Hypothalamus (tissue), 51 donors: ENCODE results near the gene TMEM131L.
A peak's percentile ranks its signal among the peaks of the same experiment; 100 is the strongest.
"Not testable (repeated sequence)": the region's sequence is repeated elsewhere in the genome, so short reads cannot be mapped to it uniquely, and the experiment has no call there.

Source experiments
- DNase-seq, 51 donors: peaks; one replicate each; lab custom pipeline; 2025; lab: John Stamatoyannopoulos, UW

The TMEM131L gene

DNA sequence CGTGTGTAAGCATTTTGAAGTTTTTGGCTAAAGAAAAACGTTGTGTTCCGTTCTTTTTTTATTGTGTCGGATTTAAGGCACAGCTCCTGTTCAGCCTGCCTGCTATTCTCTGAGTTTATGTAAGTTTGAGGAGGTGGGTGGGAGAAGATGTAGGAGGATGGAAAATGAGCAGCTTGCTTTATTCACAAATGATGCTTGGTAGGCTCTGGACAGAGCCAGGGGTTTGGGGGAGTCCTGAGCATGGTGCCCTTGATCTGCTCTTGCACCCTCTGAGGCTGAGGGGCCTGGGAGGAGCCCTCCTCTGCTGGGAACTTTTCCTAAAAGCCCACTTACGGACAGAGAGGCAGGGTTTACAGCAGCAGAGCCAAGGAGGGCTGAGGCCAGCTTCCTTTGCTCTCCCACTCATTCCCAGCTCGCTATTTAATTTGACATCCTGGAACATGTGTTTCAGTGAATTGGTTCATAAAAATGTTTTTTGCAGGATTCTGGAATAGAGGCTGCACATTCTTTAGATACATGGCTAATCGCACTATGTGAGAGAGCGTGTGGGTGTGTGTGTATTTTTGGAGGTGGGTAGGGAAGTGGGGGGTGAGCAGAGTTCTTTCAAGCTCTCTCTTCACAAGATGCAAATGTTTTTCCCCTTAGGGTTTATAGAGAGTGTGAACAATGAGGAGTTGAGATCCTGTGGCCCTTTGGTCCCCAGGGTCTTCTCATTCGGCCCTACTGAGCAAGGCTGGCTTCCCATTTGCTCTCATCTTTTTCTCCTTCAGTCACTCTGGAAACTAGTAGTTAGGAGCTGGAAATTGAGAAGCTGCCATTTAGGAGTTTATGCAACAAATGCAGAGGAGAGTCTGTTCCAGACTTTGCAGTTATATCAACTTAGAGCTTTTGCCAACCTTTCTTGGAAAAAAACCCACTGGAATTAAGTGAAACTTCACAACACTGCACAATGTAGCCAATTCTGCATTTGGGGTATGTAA is 32.1 kb downstream of the TMEM131L start:
- peak in 3 of 51 donors; percentile 27 to 81 (median 53) for DNase-seq

GRCh38 chr4:153499005-153499404 is 32.8 kb downstream of the TMEM131L start:
- DNase-seq = no peak

GRCh38 chr4:153501578-153501977 is 35.4 kb downstream of the TMEM131L start:
- DNase-seq = no peak

- DNase-seq = no peak
Observed at GRCh38 chr4:153502584-153502983, 36.4 kb downstream of the TMEM131L start.

GRCh38 chr4:153506341-153507309 is 40.5 kb downstream of the TMEM131L start:
- no peak for DNase-seq

DNA sequence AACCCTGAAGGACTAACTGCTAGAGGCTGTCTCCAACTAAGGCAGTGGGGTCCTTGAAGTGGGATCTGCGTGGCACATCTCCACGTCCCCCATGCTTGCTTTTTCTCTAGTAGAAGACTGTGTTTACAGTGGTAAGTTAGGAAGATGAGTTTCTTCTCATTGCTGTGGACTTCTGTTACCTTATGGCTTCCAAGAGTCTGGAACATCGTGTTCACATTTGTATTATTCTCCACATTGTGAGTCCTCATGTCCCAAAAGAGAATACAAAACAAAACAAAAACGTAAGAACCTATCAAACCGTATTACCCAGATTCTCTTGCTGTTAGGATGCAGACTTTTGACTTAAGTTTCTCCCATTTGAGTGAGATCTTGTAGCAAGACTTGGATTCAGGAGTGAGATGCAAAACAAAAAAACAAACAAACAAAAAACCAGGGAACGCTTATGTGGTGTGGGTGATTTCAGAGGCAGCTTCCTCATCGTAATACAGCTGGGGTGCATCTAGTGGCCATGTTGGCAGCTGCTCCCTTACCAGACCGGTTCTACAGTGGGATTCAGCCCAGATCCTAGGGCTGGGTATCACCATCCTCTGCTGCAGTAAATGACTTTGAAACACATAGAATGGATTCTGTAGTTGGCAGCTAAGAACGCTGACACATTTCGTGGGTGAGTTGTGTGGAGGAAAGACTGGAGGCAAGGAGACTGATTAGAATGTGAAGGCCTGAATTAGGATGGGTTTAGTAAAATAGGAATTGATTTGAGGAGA is 41.3 kb downstream of the TMEM131L start:
- DNase-seq = no peak

- not testable (repeated sequence) for DNase-seq
Observed at GRCh38 chr4:153509212-153509611, 43.1 kb downstream of the TMEM131L start.

DNA sequence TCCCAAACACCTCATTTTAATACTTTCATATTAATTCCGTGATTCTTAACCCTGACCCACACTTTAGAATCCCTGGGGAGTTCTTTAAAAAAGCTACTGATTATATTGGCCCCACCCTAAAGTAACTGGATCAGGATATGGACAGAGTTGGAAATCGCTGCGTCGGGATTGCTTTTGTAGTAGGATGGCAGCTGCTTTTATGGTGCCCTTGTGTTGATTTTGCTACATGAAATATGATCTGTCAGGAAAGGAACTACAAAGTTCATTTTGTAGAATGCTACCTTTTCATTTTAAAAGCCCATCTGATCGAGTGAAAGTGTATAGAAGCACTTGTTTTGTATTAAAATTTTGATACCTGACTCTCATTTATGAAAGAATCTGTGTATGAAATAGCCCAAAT is 43.6 kb downstream of the TMEM131L start:
- DNase-seq = no peak

DNA sequence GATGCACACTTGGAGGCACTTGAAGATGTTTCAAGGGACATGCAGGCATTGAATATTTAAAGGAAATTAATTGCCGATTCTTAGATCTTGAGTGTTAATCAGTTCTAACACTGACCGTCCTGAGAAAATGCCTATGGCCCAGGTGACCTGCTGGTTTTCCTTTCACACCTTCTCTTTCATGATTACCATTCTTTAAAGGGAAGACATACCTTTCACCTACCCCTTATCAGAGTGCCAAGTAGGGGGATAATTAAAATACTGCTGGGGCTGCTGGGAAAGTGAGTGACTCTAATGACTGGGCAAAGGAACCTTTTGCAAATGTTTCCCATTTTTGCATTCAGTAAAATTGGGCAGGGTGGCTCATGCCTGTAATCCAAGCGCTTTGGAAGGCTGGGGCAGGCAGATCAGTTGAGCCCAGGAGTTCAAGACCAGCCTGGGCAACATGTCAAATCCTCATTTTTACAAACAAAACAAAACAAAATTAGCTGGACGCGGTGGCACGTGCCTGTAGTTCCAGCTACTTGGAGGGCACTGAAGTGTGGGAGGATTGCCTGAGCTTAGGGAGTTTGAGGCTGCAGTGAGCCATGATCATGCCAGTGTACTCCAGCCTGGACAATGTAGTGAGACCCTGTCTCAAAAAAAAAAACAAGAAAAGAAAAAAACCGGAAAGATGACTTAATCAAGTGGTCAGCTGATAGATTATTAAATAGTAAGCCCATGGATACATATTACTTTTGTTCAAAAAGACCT is 44.3 kb downstream of the TMEM131L start:
- DNase-seq = no peak

GRCh38 chr4:153511104-153511503 is 44.9 kb downstream of the TMEM131L start:
- DNase-seq = no peak

- DNase-seq = no peak
Observed at GRCh38 chr4:153512162-153512852, 46.1 kb downstream of the TMEM131L start.

DNA sequence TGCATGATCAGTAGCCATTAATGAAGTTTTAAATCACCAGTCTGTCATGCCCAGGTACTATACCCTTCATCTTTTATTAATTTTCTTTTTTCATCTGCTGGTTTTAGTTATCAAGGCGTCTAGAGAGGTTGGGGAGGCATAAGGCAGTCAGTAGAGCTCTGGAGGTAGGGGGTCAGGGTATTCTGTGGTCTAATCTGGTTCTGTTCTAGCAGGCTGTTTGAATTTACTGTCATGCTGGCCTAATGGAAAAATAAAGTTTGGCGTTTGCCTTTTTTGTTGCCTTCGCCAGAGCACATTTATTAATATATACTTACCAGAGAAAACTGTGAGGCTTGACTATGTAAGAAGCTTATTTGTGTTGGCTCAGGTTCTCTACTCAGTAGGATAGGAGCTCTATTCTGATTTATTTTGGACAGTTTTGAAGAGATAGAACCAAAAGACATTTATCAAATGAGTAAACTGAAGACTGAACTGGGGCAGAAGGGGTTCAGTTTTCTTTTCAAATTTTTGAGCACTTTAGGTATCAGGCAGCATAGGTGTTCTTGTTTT is 46.9 kb downstream of the TMEM131L start:
- no peak for DNase-seq

- DNase-seq = no peak
Observed at GRCh38 chr4:153513596-153513995, 47.4 kb downstream of the TMEM131L start.

GRCh38 chr4:153514001-153514526 is 47.9 kb downstream of the TMEM131L start:
- no peak for DNase-seq

GRCh38 chr4:153514688-153515426 is 48.7 kb downstream of the TMEM131L start:
- no peak for DNase-seq

DNA sequence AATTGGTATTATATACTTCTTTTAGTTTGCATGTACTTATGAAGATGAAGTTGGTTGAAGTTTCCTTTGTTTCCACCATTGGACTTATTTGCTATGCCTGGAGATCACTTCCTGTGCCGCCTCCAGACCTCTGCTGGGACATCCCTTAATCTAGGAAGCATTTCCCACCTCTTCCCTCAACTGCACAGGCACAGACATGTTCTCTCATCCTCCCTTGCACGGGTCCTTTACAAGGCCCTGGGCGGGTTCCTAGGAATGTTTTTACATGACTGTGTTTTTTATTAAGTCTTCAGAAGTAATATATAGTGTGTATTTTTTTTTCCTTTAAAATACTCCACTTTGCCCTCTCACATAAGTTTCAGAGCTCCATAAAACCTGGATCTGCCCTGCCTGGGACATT is 51.0 kb downstream of the TMEM131L start:
- DNase-seq = no peak

DNA sequence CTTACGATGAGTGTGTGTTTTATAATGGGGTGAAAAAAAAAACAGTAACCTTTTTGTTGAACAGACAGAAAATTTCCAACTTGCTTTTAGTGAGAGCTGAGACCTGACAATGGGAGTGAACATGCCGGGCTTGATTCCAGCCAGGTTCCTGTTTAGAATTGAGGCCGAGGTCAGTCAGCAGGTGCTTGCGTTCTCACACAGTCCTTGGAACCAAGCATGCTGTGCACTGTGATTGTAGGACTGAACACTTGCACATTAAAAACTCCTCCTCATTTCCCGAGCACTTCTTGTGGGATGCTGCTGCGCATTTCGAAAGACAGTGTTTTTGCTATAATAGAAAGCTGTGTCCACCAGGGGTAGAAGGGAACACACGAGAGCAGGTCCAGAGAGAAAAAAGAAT is 51.8 kb downstream of the TMEM131L start:
- DNase-seq = no peak
